GM19438 (cell line): ENCODE results near the gene AMOTL2.

Source experiments
- ATAC-seq: cut with Tn5 transposase; IDR thresholded peaks from one replicate; pipeline ENCODE4 v1.9.1; 2021; ENCODE audit warnings: low read depth; ENCODE audit not compliant: unreplicated experiment

Gene AMOTL2

DNA sequence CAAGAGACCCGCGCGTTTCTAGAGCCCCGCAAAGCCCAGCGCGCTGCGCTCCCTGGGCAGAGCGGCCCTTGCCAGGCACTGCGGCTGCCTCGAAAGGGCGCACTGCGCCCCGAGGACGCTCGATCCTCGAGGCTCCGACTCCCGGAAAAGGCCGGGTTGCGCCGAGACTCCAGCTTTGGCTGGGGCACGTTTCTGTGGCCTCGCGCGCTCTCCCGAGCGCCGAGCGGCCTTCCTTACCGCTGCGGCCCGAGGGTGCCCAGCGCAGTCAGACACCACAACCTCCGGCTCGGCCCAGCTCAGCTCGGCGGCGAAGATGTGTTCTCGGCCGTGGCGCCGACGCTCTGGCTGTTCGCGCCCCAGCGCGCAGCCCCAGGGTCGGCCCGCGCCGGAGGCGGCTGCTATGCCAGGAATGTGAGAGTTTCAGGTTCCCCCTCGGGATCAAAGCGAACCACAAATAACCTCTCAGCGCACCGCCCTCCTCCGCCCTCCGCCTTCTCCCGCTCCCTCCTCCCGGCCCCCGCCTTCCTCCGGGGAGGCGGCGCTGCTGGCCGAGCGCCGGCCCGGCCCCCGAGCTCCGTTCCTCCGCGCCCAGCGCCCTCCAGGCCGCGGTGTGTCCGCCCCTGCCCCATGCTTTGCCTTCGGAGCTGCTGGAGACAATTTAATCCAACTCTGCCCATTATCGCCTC lies at the start of gene AMOTL2:
AMOTL2 (minus strand) TSS at position 343 of the 686 bp plus-strand sequence. CDS start 3,014 bp downstream, outside the sequence.
- no peak for ATAC-seq

GRCh38 chr3:134423153-134423552 lies 48.9 kb upstream of the AMOTL2 start:
- no peak for ATAC-seq

- no peak for ATAC-seq
These were observed 45.7 kb upstream of the AMOTL2 start for GRCh38 chr3:134419960-134420321.

- ATAC-seq, result no peak
These were observed 45.1 kb upstream of the AMOTL2 start for GRCh38 chr3:134419214-134419959.

DNA sequence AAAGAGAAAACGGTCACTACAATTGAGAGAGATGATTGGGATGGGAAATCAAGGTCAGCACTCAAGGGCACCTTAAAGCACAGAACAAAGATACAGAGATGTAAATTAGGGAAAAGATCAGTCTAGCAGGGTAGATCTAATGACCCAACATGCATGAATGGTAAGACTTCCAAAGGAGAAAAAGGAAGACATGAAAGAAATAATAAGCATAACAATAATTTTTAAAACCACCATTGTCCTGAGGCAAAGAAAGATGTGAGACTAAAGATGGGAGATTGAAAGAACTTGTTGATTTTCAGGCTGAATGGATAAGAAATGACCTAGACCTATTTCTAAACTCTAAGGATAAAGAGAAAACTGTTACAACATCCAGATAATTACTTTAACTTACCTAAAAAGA lies 34.8 kb upstream of the AMOTL2 start:
- no peak for ATAC-seq

DNA sequence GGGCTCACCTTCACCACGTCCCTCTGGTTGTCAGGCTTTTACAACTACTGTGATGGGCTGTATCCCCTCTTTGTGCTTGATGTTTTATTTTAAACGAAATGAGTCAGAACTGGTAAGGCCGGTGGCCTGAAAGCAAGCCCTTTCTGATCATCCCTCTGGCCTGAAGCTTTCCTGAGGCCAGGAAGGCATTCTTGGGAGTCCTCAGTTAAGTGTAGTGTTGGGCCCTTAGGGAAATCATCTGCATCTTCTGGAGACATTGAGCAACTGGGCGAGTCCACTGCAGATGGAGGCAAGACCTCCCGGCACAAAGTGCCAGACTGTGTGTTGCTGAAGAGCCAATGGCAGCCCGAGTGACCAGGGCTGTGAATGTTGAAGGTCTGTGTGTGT lies 33.0 kb upstream of the AMOTL2 start:
- ATAC-seq, result no peak

- ATAC-seq, result no peak
These were observed 32.3 kb upstream of the AMOTL2 start for GRCh38 chr3:134406331-134407238.

GRCh38 chr3:134404366-134404885 lies 30.2 kb upstream of the AMOTL2 start:
- ATAC-seq, result no peak

DNA sequence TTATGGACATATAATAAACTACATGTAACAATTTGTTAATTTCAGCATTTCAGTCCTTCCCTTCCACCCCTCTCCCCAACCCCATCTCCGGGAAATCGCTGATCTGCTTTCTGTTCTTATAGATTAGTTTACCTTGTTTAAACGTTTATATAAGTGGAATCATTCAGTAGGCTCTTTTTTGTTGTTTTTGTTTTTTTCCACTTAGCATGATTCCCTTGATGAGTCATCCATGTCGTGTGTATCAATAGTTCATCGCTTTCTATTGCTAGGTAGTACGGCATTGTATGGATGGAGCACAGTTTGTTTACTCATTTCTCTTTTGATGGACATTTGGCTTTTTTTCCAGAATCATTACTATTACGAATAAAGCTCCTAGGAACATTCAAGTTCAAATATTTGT lies 23.5 kb upstream of the AMOTL2 start:
- no peak for ATAC-seq

DNA sequence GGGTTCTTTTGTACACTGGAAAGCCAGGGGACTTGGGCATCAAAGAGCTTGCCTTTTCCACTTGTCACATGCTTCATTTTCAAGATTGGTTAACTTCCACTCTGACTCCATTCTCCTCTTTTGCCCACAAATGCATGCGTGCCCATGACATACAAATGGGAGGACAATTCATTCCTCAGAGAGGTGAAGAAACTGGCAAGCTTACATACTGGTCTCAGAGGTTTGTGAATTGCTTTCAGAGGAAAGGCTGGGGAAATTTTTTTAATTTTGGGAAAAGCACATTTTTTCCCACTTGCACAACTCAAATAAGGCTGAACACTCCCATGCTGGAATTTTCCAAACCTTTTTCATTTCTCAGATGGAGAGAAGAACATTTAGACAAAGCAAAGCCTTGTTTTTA lies 20.9 kb upstream of the AMOTL2 start:
- no peak for ATAC-seq

DNA sequence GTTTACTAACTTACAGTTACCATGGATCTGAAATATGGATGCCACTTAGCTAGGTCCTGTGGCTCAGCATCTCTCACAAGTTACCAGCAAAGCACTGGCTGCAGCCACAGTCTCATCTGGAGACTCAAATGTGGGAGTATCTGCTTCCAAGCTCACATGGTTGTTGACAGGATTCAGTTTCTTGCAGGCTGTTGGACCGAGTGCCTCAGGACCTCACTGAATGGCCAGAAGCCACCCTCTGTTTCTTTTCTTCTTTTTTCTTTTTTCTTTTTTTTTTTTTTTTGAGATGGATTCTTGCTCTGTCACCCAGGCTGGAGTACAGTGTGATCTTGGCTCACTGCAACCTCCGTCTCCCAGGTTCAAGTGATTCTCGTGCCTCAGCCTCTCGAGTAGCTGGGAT lies 20.1 kb upstream of the AMOTL2 start:
- ATAC-seq, result no peak

DNA sequence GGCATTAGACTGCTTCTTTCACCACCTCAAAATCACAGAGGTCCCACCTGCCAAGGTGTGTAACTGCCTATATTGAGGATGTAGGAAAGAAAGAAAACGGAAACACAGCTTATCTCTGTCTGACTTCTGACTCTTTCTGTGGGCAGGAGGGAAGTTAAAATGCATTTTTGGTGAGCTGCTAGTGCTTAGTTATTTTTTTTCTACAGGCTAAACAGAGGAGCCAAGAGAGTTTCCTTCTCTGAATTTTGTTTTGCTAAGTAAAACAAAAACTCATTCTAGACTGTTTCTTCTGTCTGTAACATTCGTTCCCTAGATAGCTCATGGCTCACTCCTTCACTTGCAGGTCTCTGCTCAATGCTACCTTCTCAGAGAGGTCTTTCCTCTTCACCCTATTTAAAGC lies 18.8 kb upstream of the AMOTL2 start:
- no peak for ATAC-seq

GRCh38 chr3:134392336-134392983 lies 18.2 kb upstream of the AMOTL2 start:
- ATAC-seq, result no peak

DNA sequence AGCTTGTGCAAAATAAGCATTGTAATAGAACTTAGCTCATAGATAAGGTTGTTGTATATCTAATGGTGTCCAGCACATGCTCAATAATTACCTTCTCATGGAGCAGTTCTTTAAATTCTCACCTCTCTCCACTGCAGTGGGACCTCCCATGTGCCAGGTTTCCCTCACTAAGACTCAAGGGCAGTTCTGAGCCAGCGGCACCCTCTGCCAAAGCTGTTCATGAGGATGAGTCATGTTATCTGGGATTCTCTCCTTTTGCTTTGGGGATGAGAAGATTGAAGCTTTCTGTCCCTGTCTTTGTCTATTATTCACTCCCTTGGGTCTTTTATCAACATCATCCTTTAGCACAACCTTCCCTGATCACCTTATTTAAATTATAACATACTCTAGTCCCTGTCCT lies 15.6 kb upstream of the AMOTL2 start:
- no peak for ATAC-seq

- ATAC-seq, result no peak
These were observed 14.7 kb upstream of the AMOTL2 start for GRCh38 chr3:134388788-134389485.

DNA sequence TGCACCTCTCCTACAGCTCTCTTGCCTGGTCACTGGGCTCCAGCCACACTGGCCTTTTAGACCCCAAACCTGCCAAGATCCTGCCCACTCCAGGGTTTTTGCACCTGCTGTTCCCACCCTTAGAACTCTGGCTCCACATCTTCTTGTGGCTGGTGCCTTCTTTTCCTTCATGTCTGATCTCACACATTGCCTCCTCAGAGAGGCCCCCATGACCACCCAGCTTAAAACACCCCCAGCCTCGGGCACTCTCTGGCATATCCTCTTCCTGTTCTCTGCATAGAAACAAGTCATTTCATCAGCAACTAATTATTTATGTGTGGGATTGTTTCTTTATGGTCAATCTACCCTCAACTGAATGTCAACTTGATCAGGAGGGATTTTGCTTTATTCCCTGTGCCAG lies 14.0 kb upstream of the AMOTL2 start:
- no peak for ATAC-seq

GRCh38 chr3:134387293-134387692 lies 13.0 kb upstream of the AMOTL2 start:
- ATAC-seq, result no peak

GRCh38 chr3:134384963-134385362 lies 10.7 kb upstream of the AMOTL2 start:
- ATAC-seq, result no peak

DNA sequence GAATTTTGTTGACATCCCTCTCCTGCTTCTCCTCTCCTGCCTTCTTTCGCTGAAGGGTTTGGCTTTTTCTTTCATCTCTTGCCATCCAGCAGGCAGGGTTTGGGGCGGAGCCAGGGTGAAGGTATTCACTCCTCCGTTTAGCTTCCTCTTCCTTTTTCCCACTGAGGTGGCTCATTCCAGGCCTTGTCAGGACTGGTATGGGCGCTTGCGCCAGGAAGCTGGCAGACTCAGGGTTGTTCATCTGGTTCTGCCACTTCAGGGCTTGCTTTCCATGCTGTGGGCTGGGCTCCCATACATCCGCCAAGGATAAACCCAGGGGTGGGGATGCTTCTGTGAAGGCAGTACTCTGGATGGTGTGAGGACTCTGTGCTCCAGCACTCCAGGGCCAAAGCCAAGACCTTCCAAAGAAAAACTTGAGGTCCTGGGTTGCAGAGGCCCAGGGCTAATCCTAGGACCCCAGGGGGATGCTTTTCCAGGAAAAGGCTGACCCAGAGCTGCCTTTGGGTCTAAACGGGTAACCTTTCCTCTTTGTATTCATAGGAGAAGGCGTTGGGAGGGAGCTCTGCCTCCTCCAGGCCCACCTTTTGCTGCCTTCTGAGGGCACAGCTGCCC lies 7.7 kb upstream of the AMOTL2 start:
- no peak for ATAC-seq

GRCh38 chr3:134381076-134381475 lies 6.8 kb upstream of the AMOTL2 start:
- ATAC-seq, result no peak
